Mesenchymal stem cell (in vitro differentiated cells and primary cell): Measurements from ENCODE around the gene SLC35G3.

Experiments
- DNase-seq: peaks from one replicate; pipeline ENCODE4 v3.0.0-alpha.2; 2013
- H2AFZ ChIP-seq: one replicate; pipeline ENCODE4 v1.6.1; 2013; ENCODE audit warnings: low read depth, mild to moderate bottlenecking, control low read depth, inconsistent platforms, low read length, moderate library complexity
- H2AK5ac ChIP-seq: 2 replicates; pipeline ENCODE4 v1.6.1; 2013; ENCODE audit warnings: low read length, moderate library complexity, mild to moderate bottlenecking, inconsistent platforms; ENCODE audit not compliant: severe bottlenecking
- H2BK120ac ChIP-seq: one replicate; pipeline ENCODE4 v1.6.1; 2013; ENCODE audit warnings: low read depth, mild to moderate bottlenecking, inconsistent platforms, low read length, moderate library complexity
- H2BK12ac ChIP-seq, 2 experiments: one replicate each; pipeline ENCODE4 v1.6.1; 2013; ENCODE audit warnings: inconsistent platforms in 2 of 2, low read length in 2 of 2, mild to moderate bottlenecking in 2 of 2, moderate library complexity in 2 of 2, control low read depth in 1 of 2
- H2BK15ac ChIP-seq: one replicate; pipeline ENCODE4 v1.6.1; 2013; ENCODE audit warnings: mild to moderate bottlenecking, low read depth, inconsistent platforms; ENCODE audit not compliant: poor library complexity, severe bottlenecking
- H2BK5ac ChIP-seq: 2 replicates; pipeline ENCODE4 v1.6.1; 2013; ENCODE audit warnings: low read depth, mild to moderate bottlenecking, low read length, control low read depth, inconsistent platforms; ENCODE audit not compliant: poor library complexity, severe bottlenecking
- H3K14ac ChIP-seq, 2 experiments: one replicate each; pipeline ENCODE4 v1.6.1; 2013; ENCODE audit warnings: inconsistent platforms in 2 of 2, low read length in 2 of 2, control low read depth in 1 of 2, mild to moderate bottlenecking in 1 of 2, moderate library complexity in 1 of 2
- H3K18ac ChIP-seq, 2 experiments: one replicate each; pipeline ENCODE4 v1.6.1; 2013; ENCODE audit warnings: inconsistent platforms in 2 of 2, low read length in 2 of 2, control low read depth in 1 of 2, low read depth in 1 of 2, mild to moderate bottlenecking in 1 of 2
- H3K23ac ChIP-seq, 2 experiments: one replicate each; pipeline ENCODE4 v1.6.1; 2013; ENCODE audit warnings: inconsistent platforms in 2 of 2, low read length in 2 of 2, mild to moderate bottlenecking in 2 of 2, moderate library complexity in 2 of 2, control low read depth in 1 of 2
- H3K27ac ChIP-seq: 2 replicates; pipeline ENCODE4 v1.5.1; 2013; ENCODE audit warnings: mild to moderate bottlenecking, moderate library complexity, low read length, control low read depth, inconsistent platforms; ENCODE audit not compliant: poor library complexity, severe bottlenecking
- H3K27me3 ChIP-seq, 2 experiments: 2 replicates each; pipeline versions ENCODE4 v1.6.1 to v1.7.0; 2013; ENCODE audit warnings: low read length in 2 of 2, mild to moderate bottlenecking in 2 of 2, moderate library complexity in 2 of 2, control low read depth in 1 of 2, inconsistent platforms in 1 of 2; ENCODE audit not compliant: control insufficient read depth in 1 of 2, insufficient read depth in 1 of 2
- H3K36me3 ChIP-seq, 2 experiments: 2 replicates each; pipeline versions ENCODE4 v1.6.1 to v1.7.0; 2013; ENCODE audit warnings: low read length in 2 of 2, control low read depth in 1 of 2, inconsistent platforms in 1 of 2, low read depth in 1 of 2, mild to moderate bottlenecking in 1 of 2; ENCODE audit not compliant: insufficient read depth in 2 of 2, control insufficient read depth in 1 of 2
- H3K4ac ChIP-seq, 2 experiments: one replicate each; pipeline ENCODE4 v1.6.1; 2013; ENCODE audit warnings: inconsistent platforms in 2 of 2, low read length in 2 of 2, mild to moderate bottlenecking in 2 of 2, moderate library complexity in 2 of 2, control low read depth in 1 of 2, low read depth in 1 of 2
- H3K4me1 ChIP-seq: 2 replicates; pipeline ENCODE4 v1.6.1; 2013; ENCODE audit warnings: low read depth, low read length, control low read depth; ENCODE audit not compliant: control insufficient read depth, insufficient read depth
- H3K4me2 ChIP-seq: 2 replicates; pipeline ENCODE4 v1.6.1; 2013; ENCODE audit warnings: low read length, mild to moderate bottlenecking, inconsistent platforms; ENCODE audit not compliant: poor library complexity, severe bottlenecking
- H3K4me3 ChIP-seq, 2 experiments: 2 replicates each; pipeline versions ENCODE4 v1.5.1 to v1.7.0; 2013; ENCODE audit warnings: low read length in 2 of 2, mild to moderate bottlenecking in 2 of 2, control low read depth in 1 of 2, low read depth in 1 of 2; ENCODE audit not compliant: insufficient read depth in 1 of 2
- H3K79me1 ChIP-seq: replicated peaks from 2 replicates; pipeline ENCODE4 v1.6.1; 2013; ENCODE audit warnings: mild to moderate bottlenecking, control low read depth, low read length, inconsistent platforms; ENCODE audit not compliant: poor library complexity, severe bottlenecking
- H3K9ac ChIP-seq: 2 replicates; pipeline ENCODE4 v1.7.0; 2013; ENCODE audit warnings: mild to moderate bottlenecking, low read length, moderate library complexity
- H3K9me3 ChIP-seq: 2 replicates; pipeline ENCODE4 v1.7.0; 2013; ENCODE audit warnings: mild to moderate bottlenecking, low read length; ENCODE audit not compliant: control insufficient read depth
- H4K8ac ChIP-seq: one replicate; pipeline ENCODE4 v1.6.1; 2013; ENCODE audit warnings: inconsistent platforms, mild to moderate bottlenecking, low read length, moderate library complexity
- H4K91ac ChIP-seq: one replicate; pipeline ENCODE4 v1.6.1; 2013; ENCODE audit warnings: mild to moderate bottlenecking, low read length, inconsistent platforms
- WGBS: methylation state at CpG from one replicate; pipeline ENCODE4 v1.1.7; 2013; ENCODE audit warnings: mixed read lengths; 5-methylcytosine and 5-hydroxymethylcytosine counted together

The SLC35G3 gene

GRCh38 chr17:35170968-35171771 lies 23.0 kb downstream of the SLC35G3 start:
- Histone ChIP-seq H2BK15ac (no peak overlapping the region), H3K4me2 (no peak overlapping the region), H3K23ac (no peak overlapping the region), H3K27me3 (peaks cover 7 to 9% of the 10 kb centered on the region in 2 experiments), H4K91ac (no peak overlapping the region), H3K9me3 (no peaks in the 10 kb centered on the region), H3K9ac (peak overlapping the region; percentile 75), H2AFZ (no peak overlapping the region), H2BK5ac (no peak overlapping the region), H3K4me1 (no peaks in the 10 kb centered on the region), H3K4me3 (no peak overlapping the region), H3K27ac (no peak overlapping the region), H3K18ac (no peak overlapping the region), H3K14ac (no peak overlapping the region), H2BK12ac (no peak overlapping the region), H3K36me3 (no peaks in the 10 kb centered on the region), H3K79me1 (no peaks in the 10 kb centered on the region), H2BK120ac (no peak overlapping the region), H3K4ac (no peak overlapping the region), H2AK5ac (no peak overlapping the region), H4K8ac (no peak overlapping the region)
- WGBS: 80% methylated on average over 16 of the region's 18 CpGs
- DNase-seq: peak; percentile 17

DNA sequence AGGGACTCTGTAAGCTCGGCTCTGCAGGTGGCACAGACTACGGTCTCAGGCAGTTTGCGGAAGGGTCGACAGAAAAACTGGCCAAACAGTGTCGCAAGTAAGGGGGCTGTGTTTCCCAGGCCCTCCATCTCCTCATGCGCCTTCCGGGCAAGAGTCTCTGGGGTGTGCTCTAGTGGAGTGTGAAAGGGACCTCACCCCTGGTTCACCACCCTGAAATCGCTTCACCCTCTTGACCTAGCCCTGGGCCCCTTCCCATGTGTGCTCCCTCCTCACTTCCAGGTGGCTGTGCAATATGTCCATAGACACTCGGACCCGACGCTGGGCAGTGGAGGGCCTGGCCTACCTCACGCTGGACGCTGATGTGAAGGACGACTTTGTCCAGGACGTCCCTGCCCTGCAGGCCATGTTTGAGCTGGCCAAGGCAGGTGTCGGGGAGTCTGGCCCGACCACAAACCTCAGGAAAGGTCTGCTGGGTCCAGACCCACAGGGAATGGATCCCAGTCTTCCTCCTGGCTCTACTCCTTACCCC lies 24.3 kb downstream of the SLC35G3 start:
- WGBS: 79% methylated on average over 17 of the region's 17 CpGs
- no peaks in the 10 kb centered on the region for H3K9me3 ChIP-seq
- no peak overlapping the region for H3K18ac ChIP-seq
- no peak overlapping the region for H3K4me3 ChIP-seq
- H3K36me3 ChIP-seq: no peaks in the 10 kb centered on the region
- H3K9ac ChIP-seq: no peak overlapping the region
- H3K4me1 ChIP-seq: no peaks in the 10 kb centered on the region
- no peak overlapping the region for H3K4me2 ChIP-seq
- no peak overlapping the region for H2AK5ac ChIP-seq
- H4K91ac ChIP-seq: no peak overlapping the region
- no peak overlapping the region for H3K27ac ChIP-seq
- H2BK15ac ChIP-seq: no peak overlapping the region
- no peak overlapping the region for H2BK120ac ChIP-seq
- H3K27me3 ChIP-seq: peaks cover 0 to 9% of the 10 kb centered on the region in 2 experiments
- no peak overlapping the region for H3K23ac ChIP-seq
- no peak overlapping the region for H3K14ac ChIP-seq
- no peaks in the 10 kb centered on the region for H3K79me1 ChIP-seq
- H4K8ac ChIP-seq: no peak overlapping the region
- no peak overlapping the region for H2BK5ac ChIP-seq
- no peak overlapping the region for H2AFZ ChIP-seq
- H3K4ac ChIP-seq: no peak overlapping the region
- H2BK12ac ChIP-seq: no peak overlapping the region
- DNase-seq: no peak

DNA sequence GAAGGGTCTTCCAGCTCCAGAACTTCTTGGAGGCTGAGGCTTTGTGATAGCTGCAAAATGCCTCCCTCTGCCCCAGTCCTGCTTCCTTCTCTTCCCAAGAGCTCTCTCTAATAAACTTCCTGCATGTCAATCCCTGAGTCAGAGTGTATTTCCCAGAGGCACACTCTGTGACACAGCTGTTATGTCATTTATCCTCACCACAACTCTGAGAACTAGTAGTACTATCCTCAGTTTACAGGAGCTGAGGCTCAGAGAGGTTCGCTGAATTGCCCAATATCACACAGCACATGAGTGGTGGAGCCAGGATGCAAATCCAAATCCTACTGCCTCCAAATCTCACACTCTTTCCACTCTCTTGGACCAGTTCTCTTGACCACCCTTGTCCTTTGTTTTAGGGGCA lies 26.5 kb downstream of the SLC35G3 start:
- no peak overlapping the region for H2BK12ac ChIP-seq
- no peak overlapping the region for H2AK5ac ChIP-seq
- peaks cover 3 to 9% of the 10 kb centered on the region in 2 experiments for H3K27me3 ChIP-seq
- no peak overlapping the region for H3K23ac ChIP-seq
- no peak overlapping the region for H3K4me2 ChIP-seq
- no peak overlapping the region for H2AFZ ChIP-seq
- no peak overlapping the region for H3K18ac ChIP-seq
- no peak overlapping the region for H2BK15ac ChIP-seq
- H3K9ac ChIP-seq: no peak overlapping the region
- no peak overlapping the region for H3K4ac ChIP-seq
- H3K79me1 ChIP-seq: no peaks in the 10 kb centered on the region
- H2BK120ac ChIP-seq: no peak overlapping the region
- H4K91ac ChIP-seq: no peak overlapping the region
- H2BK5ac ChIP-seq: no peak overlapping the region
- no peak overlapping the region for H3K14ac ChIP-seq
- H3K36me3 ChIP-seq: no peaks in the 10 kb centered on the region
- no peak overlapping the region for H3K4me3 ChIP-seq
- DNase-seq: peak; percentile 27
- no peaks in the 10 kb centered on the region for H3K9me3 ChIP-seq
- 60% methylated on average over 1 of the region's 1 CpG for WGBS
- no peak overlapping the region for H3K27ac ChIP-seq
- H4K8ac ChIP-seq: no peak overlapping the region
- no peaks in the 10 kb centered on the region for H3K4me1 ChIP-seq

GRCh38 chr17:35167046-35167445 lies 27.1 kb downstream of the SLC35G3 start:
- no peak overlapping the region for H3K9ac ChIP-seq
- no peaks in the 10 kb centered on the region for H3K9me3 ChIP-seq
- H3K36me3 ChIP-seq: no peaks in the 10 kb centered on the region
- H3K79me1 ChIP-seq: no peaks in the 10 kb centered on the region
- no peak overlapping the region for H4K91ac ChIP-seq
- no peak overlapping the region for H3K27ac ChIP-seq
- no peak overlapping the region for H2BK5ac ChIP-seq
- no peaks in the 10 kb centered on the region for H3K4me1 ChIP-seq
- H3K23ac ChIP-seq: no peak overlapping the region
- DNase-seq: no peak
- peaks cover 3 to 10% of the 10 kb centered on the region in 2 experiments for H3K27me3 ChIP-seq
- no peak overlapping the region for H4K8ac ChIP-seq
- no peak overlapping the region for H2BK12ac ChIP-seq
- H2BK15ac ChIP-seq: no peak overlapping the region
- H3K4me3 ChIP-seq: no peak overlapping the region
- peak overlapping the region in 1 of 2 experiments; percentile 18 for H3K4ac ChIP-seq
- no peak overlapping the region for H3K14ac ChIP-seq
- WGBS: 43% methylated on average over 3 of the region's 3 CpGs
- no peak overlapping the region for H2AFZ ChIP-seq
- H3K18ac ChIP-seq: no peak overlapping the region
- no peak overlapping the region for H2AK5ac ChIP-seq
- no peak overlapping the region for H2BK120ac ChIP-seq
- H3K4me2 ChIP-seq: no peak overlapping the region
